ENCODE results near the gene LDB2.

Gene LDB2

GRCh38 chr4:16544869-16545268 is 353.6 kb downstream of the LDB2 start:
- no peak overlapping the region for H3K4me3 ChIP-seq
- DNase-seq (ENCODE audit: low spot score): no peak
- peak overlapping the region in 1 of 2 donors; percentile 32 for H3K27ac ChIP-seq
- TF ChIP-seq CTCF (IDR thresholded peaks at IDR 0.05): no peak

- peak overlapping the region in 1 of 2 donors; percentile 32 for H3K27ac ChIP-seq
- no peak overlapping the region for H3K4me3 ChIP-seq
- TF ChIP-seq CTCF (IDR thresholded peaks at IDR 0.05): no peak
- DNase-seq (ENCODE audit: low spot score): peak; percentile 75
Observed at GRCh38 chr4:16544251-16544721, 354.2 kb downstream of the LDB2 start.

- no peak overlapping the region for H3K4me3 ChIP-seq
- no peak overlapping the region for H3K27ac ChIP-seq
- no peak for TF ChIP-seq CTCF (IDR thresholded peaks at IDR 0.05)
- DNase-seq (ENCODE audit: low spot score): no peak
Observed at GRCh38 chr4:16537926-16538325, 360.5 kb downstream of the LDB2 start.

- Histone ChIP-seq H3K27ac (peak overlapping the region in 1 of 2 donors; percentile 40), H3K4me3 (no peak overlapping the region)
- TF ChIP-seq CTCF (IDR thresholded peaks at IDR 0.05): no peak
- no peak for DNase-seq (ENCODE audit: low spot score)
Observed at GRCh38 chr4:16532240-16532970, 366.0 kb downstream of the LDB2 start.

- TF ChIP-seq CTCF (IDR thresholded peaks at IDR 0.05): no peak
- peak overlapping the region in 1 of 2 donors; percentile 61 for H3K27ac ChIP-seq
Observed at GRCh38 chr4:16530688-16531635, 367.5 kb downstream of the LDB2 start.

GRCh38 chr4:16524911-16525554 is 373.4 kb downstream of the LDB2 start:
- no peak for DNase-seq (ENCODE audit: low spot score)
- TF ChIP-seq CTCF (IDR thresholded peaks at IDR 0.05): no peak
- Histone ChIP-seq H3K4me3 (no peak overlapping the region), H3K27ac (no peak overlapping the region)

More at GRCh38 chr4:16530688-16531635, 367.5 kb downstream of the LDB2 start:
- no peak for DNase-seq (ENCODE audit: low spot score)
- no peak overlapping the region for H3K4me3 ChIP-seq
